HepG2 (cell line): Measurements from ENCODE around the gene SLC25A20. TPM values are rescaled to one million over a fixed set of nuclear protein-coding genes. Genes with fewer than 3 reads are reported as not detected.

Experiments
- ATAC-seq: fragments of 200-7000 bp; cut with Tn5 transposase; 3 replicates; pipeline ENCODE4 v1.9.1; 2020; ENCODE audit warnings: mild to moderate bottlenecking, moderate library complexity
- BruUV-seq: library from RNA; stranded (reverse); fragments of 400-500 nt; replicated peaks from 2 replicates; lab custom pipeline; 2021; lab: Mats Ljungman, UMichigan
- CTCF ChIA-PET: fragments of 300-600 bp; formaldehyde crosslinking; extraction: SDS; loops from one replicate; lab custom pipeline; 2021; ENCODE audit warnings: low total read pairs, inconsistent platforms, low intra/inter-chr PET ratio; lab: Yijun Ruan, JAX
- POLR2A ChIA-PET: fragments of 350-600 bp; sonication (Branson Sonifier 250); formaldehyde crosslinking; loops from one replicate; lab custom pipeline; 2020; ENCODE audit warnings: antibody characterized with exemption, inconsistent platforms; lab: Yijun Ruan, JAX
- DNase-seq: peaks from one replicate; pipeline ENCODE4 v3.0.0-alpha.2; 2015; ENCODE audit warnings: low spot score
- FAIRE-seq: peaks from 3 replicates; lab custom pipeline; 2011; peaks lifted over from hg19 to GRCh38; lab: Jason Lieb, UNC
- H2AFZ ChIP-seq: one replicate; pipeline ENCODE4 v1.6.1; 2011; ENCODE audit warnings: low read length, inconsistent platforms
- H3K27ac ChIP-seq: fragments of 300-600 bp; 3 replicates; pipeline ENCODE4 v1.8.0; 2011; ENCODE audit warnings: mixed run types, mild to moderate bottlenecking, mixed read lengths, low read length, inconsistent platforms; ENCODE audit not compliant: insufficient read depth; ENCODE audit errors: extremely low read length
- H3K27me3 ChIP-seq, 2 experiments: fragments of 200-600 bp in 1 of 2; 2 replicates in 1 of 2; 3 replicates in 1 of 2; pipeline versions ENCODE4 v1.6.0 to v1.8.0; 2011; ENCODE audit warnings: low read length in 2 of 2, mild to moderate bottlenecking in 2 of 2, moderate library complexity in 2 of 2, inconsistent platforms in 1 of 2; ENCODE audit not compliant: insufficient read depth in 2 of 2, control insufficient read depth in 1 of 2
- H3K36me3 ChIP-seq, 2 experiments: fragments of 200-600 bp in 1 of 2; replicated peaks in 1 of 2; 2 replicates in 1 of 2; 3 replicates in 1 of 2; pipeline versions ENCODE4 v1.5.1 to v1.8.0; 2011; ENCODE audit warnings: low read length in 2 of 2, inconsistent platforms in 1 of 2; ENCODE audit not compliant: insufficient read depth in 2 of 2, control insufficient read depth in 1 of 2
- H3K4me1 ChIP-seq: 2 replicates; pipeline ENCODE4 v1.5.1; 2012; ENCODE audit warnings: low read length, inconsistent platforms; ENCODE audit not compliant: insufficient read depth
- H3K4me2 ChIP-seq: 2 replicates; pipeline ENCODE4 v1.6.0; 2011; ENCODE audit warnings: low read depth, low read length, inconsistent platforms
- H3K4me3 ChIP-seq, 3 experiments: fragments of 200-600 bp in 1 of 3; sonication (generic), shearing (Covaris generic) in 1 of 3; replicated peaks in 1 of 3; 2 replicates each; pipeline ENCODE4 v1.5.1; 2011 to 2016; ENCODE audit warnings: low read length in 3 of 3, inconsistent platforms in 2 of 3, low read depth in 2 of 3, mild to moderate bottlenecking in 2 of 3, control low read depth in 1 of 3, mixed read lengths in 1 of 3; ENCODE audit not compliant: insufficient read depth in 1 of 3
- H3K79me2 ChIP-seq: one replicate; pipeline ENCODE4 v1.6.1; 2011; ENCODE audit warnings: low read length, inconsistent platforms; ENCODE audit not compliant: insufficient read depth
- H3K9ac ChIP-seq: 2 replicates; pipeline ENCODE4 v1.6.0; 2011; ENCODE audit warnings: mild to moderate bottlenecking, low read depth, low read length, inconsistent platforms; ENCODE audit not compliant: insufficient read depth
- H3K9me3 ChIP-seq: 2 replicates; pipeline ENCODE4 v1.5.1; 2012; ENCODE audit warnings: mild to moderate bottlenecking, low read length
- H4K20me1 ChIP-seq: 2 replicates; pipeline ENCODE4 v1.6.0; 2011; ENCODE audit warnings: inconsistent platforms, mild to moderate bottlenecking, low read length, moderate library complexity; ENCODE audit not compliant: insufficient read depth
- ATF7 ChIP-seq, 2 experiments: fragments of 450-650 bp in 1 of 2; sonication (generic) in 1 of 2; formaldehyde crosslinking in 1 of 2; IDR thresholded peaks; 2 replicates each; pipeline versions ENCODE4 v1.4.0 to v1.6.1; 2016 to 2020; ENCODE audit warnings: antibody characterized with exemption in 1 of 2, mild to moderate bottlenecking in 1 of 2, missing genetic modification reagents in 1 of 2
- CTCF ChIP-seq: sonication (generic); formaldehyde crosslinking; IDR thresholded peaks from 2 replicates; pipeline ENCODE4 v1.5.0; 2020; ENCODE audit warnings: mild to moderate bottlenecking, missing genetic modification reagents, moderate library complexity
- EED ChIP-seq: sonication (generic); formaldehyde crosslinking; IDR thresholded peaks from 2 replicates; pipeline ENCODE4 v1.5.0; 2020; ENCODE audit warnings: mild to moderate bottlenecking, missing genetic modification reagents
- MAF1 ChIP-seq: sonication (generic); formaldehyde crosslinking; IDR thresholded peaks from 2 replicates; pipeline ENCODE4 v1.5.0; 2020; ENCODE audit warnings: missing genetic modification reagents, borderline replicate concordance
- MAFK ChIP-seq, 2 experiments: IDR thresholded peaks in 1 of 2; conservative IDR thresholded peaks in 1 of 2; 2 replicates each; pipeline ENCODE4 v1.6.1; 2011; ENCODE audit warnings: improper control_type of control experiment in 2 of 2, low read length in 2 of 2
- MBD4 ChIP-seq: IDR thresholded peaks from 2 replicates; pipeline ENCODE4 v1.6.1; 2012; ENCODE audit warnings: low read length, inconsistent platforms, borderline replicate concordance
- SIN3A ChIP-seq: IDR thresholded peaks from 2 replicates; pipeline ENCODE4 v1.6.1; 2011; ENCODE audit warnings: low read depth, mild to moderate bottlenecking, control low read depth, low read length, borderline replicate concordance
- SP1 ChIP-seq, 2 experiments: fragments of 450-650 bp in 1 of 2; sonication (generic) in 1 of 2; formaldehyde crosslinking in 1 of 2; IDR thresholded peaks; 2 replicates each; pipeline versions ENCODE4 v1.4.0 to v1.6.1; 2016 to 2020; ENCODE audit warnings: missing genetic modification reagents in 1 of 2
- U2AF1 ChIP-seq: fragments of 200-400 bp; formaldehyde crosslinking; optimal IDR thresholded peaks from 2 replicates; pipeline ENCODE3; 2017; ENCODE audit warnings: mild to moderate bottlenecking, low read depth, low read length
- ZBTB44 ChIP-seq: sonication (generic); formaldehyde crosslinking; IDR thresholded peaks from 2 replicates; pipeline ENCODE4 v1.4.0; 2020; ENCODE audit warnings: missing genetic modification reagents
- ZNF121 ChIP-seq: sonication (generic); formaldehyde crosslinking; IDR thresholded peaks from 2 replicates; pipeline ENCODE4 v1.5.0; 2020; ENCODE audit warnings: mild to moderate bottlenecking, missing genetic modification reagents
- ZNF816 ChIP-seq: sonication (generic); formaldehyde crosslinking; IDR thresholded peaks from 2 replicates; pipeline ENCODE4 v1.8.0; 2022; ENCODE audit warnings: missing genetic modification reagents, mild to moderate bottlenecking, borderline replicate concordance
- WGBS: methylation state at CpG from one replicate; pipeline ENCODE4 v1.1.6; 2017; ENCODE audit warnings: low lambda C conversion rate; 5-methylcytosine and 5-hydroxymethylcytosine counted together
- in situ Hi-C: cut with HindIII; loops from 2 replicates; pipeline ENCODE4 v1.10.0; 2017; ENCODE audit warnings: low pct_unique_long_range_greater_than_20kb; ENCODE audit not compliant: extremely low pct_ligation_motif_present
- intact Hi-C: fragments of 100-400 bp; cut with micrococcal nuclease; formaldehyde crosslinking; loops from one replicate; pipeline ENCODE4 v1.10.0; 2022; ENCODE audit not compliant: unreplicated experiment
- polyA plus RNA-seq, 8 experiments: library from polyadenylated mRNA; depleted of rRNA in 3 of 8; stranded (reverse) in 7 of 8; unstranded in 1 of 8; fragments of >200 nt; fragmentation: Illumina TruSeq in 4 of 8; extraction: Trizol in 4 of 8; gene quantifications; 2 replicates each; pipeline versions ENCODE4 v1.2.1 to v1.2.3, GENCODE V29; 2011 to 2016; ENCODE audit warnings: low read depth in 4 of 8, missing spikeins in 1 of 8, mixed read lengths in 1 of 8; ENCODE audit not compliant: insufficient read depth in 1 of 8
- total RNA-seq, 5 experiments: library from RNA; depleted of rRNA; stranded (reverse); fragments of >200 nt; fragmentation: Illumina TruSeq; extraction: Trizol; gene quantifications; 2 replicates each; pipeline ENCODE4 v1.2.3, GENCODE V29; 2016; ENCODE audit warnings: low read depth in 1 of 5
- TF ChIP-seq, protein P1 (sequence below): sonication (generic); formaldehyde crosslinking; IDR thresholded peaks from 2 replicates; pipeline ENCODE4 v1.5.0; 2020; ENCODE audit warnings: mild to moderate bottlenecking, low read depth, missing genetic modification reagents, borderline replicate concordance
- TF ChIP-seq, protein P2 (sequence below): sonication (generic); formaldehyde crosslinking; IDR thresholded peaks from 2 replicates; pipeline ENCODE4 v1.5.1; 2020; ENCODE audit warnings: missing genetic modification reagents, mild to moderate bottlenecking, borderline replicate concordance
- TF ChIP-seq, protein P3 (sequence below): sonication (generic); formaldehyde crosslinking; IDR thresholded peaks from 2 replicates; pipeline ENCODE4 v1.5.0; 2020; ENCODE audit warnings: mild to moderate bottlenecking, missing genetic modification reagents
- TF ChIP-seq, protein P4 (sequence below): sonication (generic); formaldehyde crosslinking; IDR thresholded peaks from 2 replicates; pipeline ENCODE4 v1.4.0; 2020; ENCODE audit warnings: missing genetic modification reagents, borderline replicate concordance

The SLC25A20 gene
- total and polyA plus RNA-seq, 2 of the 13 experiments (the other 11 are each of a cell fraction or from before 2014, with no cell fraction given): 21.1 to 26.6 TPM

GRCh38 chr3:48830715-48831114 is 68.0 kb downstream of the SLC25A20 start:
- Histone ChIP-seq H3K79me2 (no peaks in the 10 kb centered on the region), H3K27me3 (no peaks in the 10 kb centered on the region), H3K4me1 (peaks cover 8% of the 10 kb centered on the region; the same call in 1 of the 2 replicates), H3K9ac (no peak overlapping the region), H4K20me1 (no peaks in the 10 kb centered on the region), H3K9me3 (no peaks in the 10 kb centered on the region), H2AFZ (no peak overlapping the region), H3K36me3 (no peaks in the 10 kb centered on the region), H3K4me2 (no peak overlapping the region), H3K27ac (no peak overlapping the region), H3K4me3 (no peak overlapping the region)
- ChIA-PET CTCF (no interaction called here), POLR2A (interaction anchor here (0.6 kb wide), 1 partner anchor 67 kb away, joined by 5 read pairs; no protein-coding TSS in a partner anchor)
- in situ Hi-C loops (no loop called here), intact Hi-C loops (no loop called here)
- BruUV-seq: no TSS peak
- DNase-seq (no peak), FAIRE-seq (no peak), ATAC-seq (no peak)
- 100% methylated on average over 6 of the region's 6 CpGs for WGBS
- no peak for TF ChIP-seq ZBTB44 (CRISPR knock-in tag)
- TF ChIP-seq MAF1 (CRISPR knock-in tag): no peak
- TF ChIP-seq ZNF121: no peak
- TF ChIP-seq, protein P1, sequence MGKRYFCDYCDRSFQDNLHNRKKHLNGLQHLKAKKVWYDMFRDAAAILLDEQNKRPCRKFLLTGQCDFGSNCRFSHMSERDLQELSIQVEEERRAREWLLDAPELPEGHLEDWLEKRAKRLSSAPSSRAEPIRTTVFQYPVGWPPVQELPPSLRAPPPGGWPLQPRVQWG: no peak
- TF ChIP-seq MAFK (conservative IDR thresholded peaks at IDR 0.05 in 1 of 2, IDR thresholded peaks at IDR 0.05 in 1 of 2; ENCODE audit: low read length in 2 of 2): no peak
- TF ChIP-seq U2AF1: no peak
- TF ChIP-seq, protein P2, sequence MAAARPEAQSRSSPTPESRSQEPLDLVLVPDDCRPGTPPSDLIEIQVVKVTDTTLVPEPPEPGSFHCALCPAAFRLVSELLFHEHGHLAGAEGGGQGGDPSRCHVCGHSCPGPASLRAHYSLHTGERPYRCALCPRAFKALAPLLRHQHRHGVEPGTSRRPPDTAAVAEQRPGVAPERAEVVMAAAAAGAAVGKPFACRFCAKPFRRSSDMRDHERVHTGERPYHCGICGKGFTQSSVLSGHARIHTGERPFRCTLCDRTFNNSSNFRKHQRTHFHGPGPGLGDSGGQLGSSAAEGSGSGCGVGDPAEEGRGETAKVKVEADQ: no peak
- no peak for TF ChIP-seq CTCF
- TF ChIP-seq ATF7 (IDR thresholded peaks at IDR 0.05): no peak
- TF ChIP-seq ATF7 (CRISPR knock-in tag; IDR thresholded peaks at IDR 0.05): no peak
- TF ChIP-seq ZNF816: no peak
- no peak for TF ChIP-seq SP1 (IDR thresholded peaks at IDR 0.05)
- no peak for TF ChIP-seq SP1 (CRISPR knock-in tag; IDR thresholded peaks at IDR 0.05)
- TF ChIP-seq EED (CRISPR knock-in tag): no peak
- TF ChIP-seq, protein P3, sequence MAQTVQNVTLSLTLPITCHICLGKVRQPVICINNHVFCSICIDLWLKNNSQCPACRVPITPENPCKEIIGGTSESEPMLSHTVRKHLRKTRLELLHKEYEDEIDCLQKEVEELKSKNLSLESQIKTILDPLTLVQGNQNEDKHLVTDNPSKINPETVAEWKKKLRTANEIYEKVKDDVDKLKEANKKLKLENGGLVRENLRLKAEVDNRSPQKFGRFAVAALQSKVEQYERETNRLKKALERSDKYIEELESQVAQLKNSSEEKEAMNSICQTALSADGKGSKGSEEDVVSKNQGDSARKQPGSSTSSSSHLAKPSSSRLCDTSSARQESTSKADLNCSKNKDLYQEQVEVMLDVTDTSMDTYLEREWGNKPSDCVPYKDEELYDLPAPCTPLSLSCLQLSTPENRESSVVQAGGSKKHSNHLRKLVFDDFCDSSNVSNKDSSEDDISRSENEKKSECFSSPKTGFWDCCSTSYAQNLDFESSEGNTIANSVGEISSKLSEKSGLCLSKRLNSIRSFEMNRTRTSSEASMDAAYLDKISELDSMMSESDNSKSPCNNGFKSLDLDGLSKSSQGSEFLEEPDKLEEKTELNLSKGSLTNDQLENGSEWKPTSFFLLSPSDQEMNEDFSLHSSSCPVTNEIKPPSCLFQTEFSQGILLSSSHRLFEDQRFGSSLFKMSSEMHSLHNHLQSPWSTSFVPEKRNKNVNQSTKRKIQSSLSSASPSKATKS: no peak
- no peak for TF ChIP-seq MBD4
- TF ChIP-seq, protein P4, sequence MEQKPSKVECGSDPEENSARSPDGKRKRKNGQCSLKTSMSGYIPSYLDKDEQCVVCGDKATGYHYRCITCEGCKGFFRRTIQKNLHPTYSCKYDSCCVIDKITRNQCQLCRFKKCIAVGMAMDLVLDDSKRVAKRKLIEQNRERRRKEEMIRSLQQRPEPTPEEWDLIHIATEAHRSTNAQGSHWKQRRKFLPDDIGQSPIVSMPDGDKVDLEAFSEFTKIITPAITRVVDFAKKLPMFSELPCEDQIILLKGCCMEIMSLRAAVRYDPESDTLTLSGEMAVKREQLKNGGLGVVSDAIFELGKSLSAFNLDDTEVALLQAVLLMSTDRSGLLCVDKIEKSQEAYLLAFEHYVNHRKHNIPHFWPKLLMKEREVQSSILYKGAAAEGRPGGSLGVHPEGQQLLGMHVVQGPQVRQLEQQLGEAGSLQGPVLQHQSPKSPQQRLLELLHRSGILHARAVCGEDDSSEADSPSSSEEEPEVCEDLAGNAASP (CRISPR knock-in tag): no peak
- no peak for TF ChIP-seq SIN3A
